Measurements from ENCODE around the gene SLC43A2.

- TF ChIP-seq POLR2A (IDR thresholded peaks at IDR 0.05; ENCODE audit: low read depth, low read length) (no peak), TAF1 (IDR thresholded peaks at IDR 0.05; ENCODE audit: low read depth, low read length) (no peak), POLR2AphosphoS5 (IDR thresholded peaks at IDR 0.05; ENCODE audit: low read depth, low read length) (no peak), PAX5 (IDR thresholded peaks at IDR 0.05; ENCODE audit: insufficient read depth, low read length, severe bottlenecking) (no peak)
Measured at GRCh38 chr17:1593630-1593931, 35.1 kb downstream of the SLC43A2 start.
